Adrenal gland (tissue), 5 donors: ENCODE results near the gene TACC2.

Experiments used
- CTCF ChIP-seq, 6 experiments: fragments of 450-650 bp in 4 of 6; fragments of 200-600 bp in 2 of 6; sonication (generic) in 1 of 6; IDR thresholded peaks; 1 replicate in 5 of 6; 2 replicates in 1 of 6; pipeline versions ENCODE4 v1.5.1 to v1.8.0; 2016 to 2021; ENCODE audit warnings: antibody characterized with exemption in 6 of 6, mild to moderate bottlenecking in 2 of 6, moderate library complexity in 1 of 6
- POLR2A ChIP-seq, 2 donors: fragments of 450-650 bp; IDR thresholded peaks; one replicate each; pipeline ENCODE4 v1.6.1; 2017; ENCODE audit warnings: antibody characterized with exemption in 2 of 2, mild to moderate bottlenecking in 2 of 2, moderate library complexity in 1 of 2
- donor health status: DM: no; HTN: no; CAD: no.

- no peak for TF ChIP-seq CTCF (IDR thresholded peaks at IDR 0.05)
- TF ChIP-seq POLR2A (IDR thresholded peaks at IDR 0.05) = no peak
Measured at GRCh38 chr10:121988361-121989324, at the start of gene TACC2.
